Suprapubic skin (tissue), 4 donors: ENCODE measurements around the gene HMGCS2.

Source experiments
- POLR2A ChIP-seq, 2 donors: fragments of 450-650 bp; IDR thresholded peaks; one replicate each; pipeline ENCODE4 v1.6.1; 2017; ENCODE audit warnings: antibody characterized with exemption in 2 of 2, mild to moderate bottlenecking in 2 of 2, moderate library complexity in 2 of 2
- POLR2AphosphoS5 ChIP-seq, 3 donors: sonication (generic); formaldehyde crosslinking; IDR thresholded peaks; one replicate each; pipeline ENCODE4 v1.6.1; 2017; ENCODE audit warnings: antibody characterized with exemption in 3 of 3

- TF ChIP-seq POLR2A (IDR thresholded peaks at IDR 0.05) = no peak
- no peak for TF ChIP-seq POLR2AphosphoS5 (IDR thresholded peaks at IDR 0.05)
Observed at GRCh38 chr1:119713749-119714456, 54.8 kb downstream of the HMGCS2 start.
